ENCODE data around the gene GGA2. TPM values are rescaled to one million over a fixed set of nuclear protein-coding genes. Genes with fewer than 3 reads are reported as not detected.

Gene GGA2
- total and polyA plus RNA-seq, 2 donors, result 42.4 to 59.0 TPM

GRCh38 chr16:23424292-23424958 lies 85.9 kb downstream of the GGA2 start:
- Histone ChIP-seq H3K27ac (ENCODE audit: low read depth in 1 of 2, low read length in 1 of 2) (peak overlapping the region; percentile 50 to 84), H3K27me3 (ENCODE audit: control insufficient read depth in 2 of 2, insufficient read depth in 1 of 2, low read length in 1 of 2) (no peaks in the 10 kb centered on the region), H3K9me3 (ENCODE audit: control insufficient read depth in 2 of 2, insufficient read depth in 1 of 2, low read length in 1 of 2) (no peaks in the 10 kb centered on the region), H3K4me3 (ENCODE audit: low read length in 2 of 2) (no peak overlapping the region), H3K36me3 (ENCODE audit: control insufficient read depth in 2 of 2, insufficient read depth in 2 of 2, low read length in 1 of 2) (peaks cover 0 to 13% of the 10 kb centered on the region in 2 donors), H3K4me1 (ENCODE audit: control insufficient read depth in 2 of 2, insufficient read depth in 2 of 2, low read length in 2 of 2) (no peaks in the 10 kb centered on the region)
- WGBS, result 89% methylated on average over 14 of the region's 14 CpGs
- DNase-seq (ENCODE audit: low read depth in 6 of 9, low spot score in 9 of 9), result peak in 1 of 9 donors; percentile 8

GRCh38 chr16:23423496-23424049 lies 86.7 kb downstream of the GGA2 start:
- peak in 1 of 9 donors; percentile 12 for DNase-seq (ENCODE audit: low read depth in 6 of 9, low spot score in 9 of 9)
- 93% methylated on average over 11 of the region's 11 CpGs for WGBS
- Histone ChIP-seq H3K27ac (ENCODE audit: low read depth in 1 of 2, low read length in 1 of 2) (peak overlapping the region; percentile 43 to 74), H3K4me3 (ENCODE audit: low read length in 2 of 2) (no peak overlapping the region), H3K4me1 (ENCODE audit: control insufficient read depth in 2 of 2, insufficient read depth in 2 of 2, low read length in 2 of 2) (no peaks in the 10 kb centered on the region), H3K9me3 (ENCODE audit: control insufficient read depth in 2 of 2, insufficient read depth in 1 of 2, low read length in 1 of 2) (no peaks in the 10 kb centered on the region), H3K27me3 (ENCODE audit: control insufficient read depth in 2 of 2, insufficient read depth in 1 of 2, low read length in 1 of 2) (no peaks in the 10 kb centered on the region), H3K36me3 (ENCODE audit: control insufficient read depth in 2 of 2, insufficient read depth in 2 of 2, low read length in 1 of 2) (peaks cover 0 to 10% of the 10 kb centered on the region in 2 donors)

GRCh38 chr16:23420011-23420410 lies 90.3 kb downstream of the GGA2 start:
- Histone ChIP-seq H3K27me3 (ENCODE audit: control insufficient read depth in 2 of 2, insufficient read depth in 1 of 2, low read length in 1 of 2) (no peaks in the 10 kb centered on the region), H3K9me3 (ENCODE audit: control insufficient read depth in 2 of 2, insufficient read depth in 1 of 2, low read length in 1 of 2) (no peaks in the 10 kb centered on the region), H3K4me3 (ENCODE audit: low read length in 2 of 2) (no peak overlapping the region), H3K4me1 (ENCODE audit: control insufficient read depth in 2 of 2, insufficient read depth in 2 of 2, low read length in 2 of 2) (no peaks in the 10 kb centered on the region), H3K27ac (ENCODE audit: low read depth in 1 of 2, low read length in 1 of 2) (no peak overlapping the region), H3K36me3 (ENCODE audit: control insufficient read depth in 2 of 2, insufficient read depth in 2 of 2, low read length in 1 of 2) (peaks cover 5 to 22% of the 10 kb centered on the region in 2 donors)
- 98% methylated on average over 5 of the region's 5 CpGs for WGBS
- DNase-seq (ENCODE audit: low read depth in 6 of 9, low spot score in 9 of 9), result no peak

GRCh38 chr16:23416816-23417215 lies 93.5 kb downstream of the GGA2 start:
- 98% methylated on average over 7 of the region's 7 CpGs for WGBS
- Histone ChIP-seq H3K27me3 (ENCODE audit: control insufficient read depth in 2 of 2, insufficient read depth in 1 of 2, low read length in 1 of 2) (no peaks in the 10 kb centered on the region), H3K9me3 (ENCODE audit: control insufficient read depth in 2 of 2, insufficient read depth in 1 of 2, low read length in 1 of 2) (no peaks in the 10 kb centered on the region), H3K36me3 (ENCODE audit: control insufficient read depth in 2 of 2, insufficient read depth in 2 of 2, low read length in 1 of 2) (peaks cover 5 to 20% of the 10 kb centered on the region in 2 donors), H3K4me1 (ENCODE audit: control insufficient read depth in 2 of 2, insufficient read depth in 2 of 2, low read length in 2 of 2) (no peaks in the 10 kb centered on the region), H3K27ac (ENCODE audit: low read depth in 1 of 2, low read length in 1 of 2) (no peak overlapping the region), H3K4me3 (ENCODE audit: low read length in 2 of 2) (no peak overlapping the region)
- no peak for DNase-seq (ENCODE audit: low read depth in 6 of 9, low spot score in 9 of 9)

GRCh38 chr16:23414731-23415130 lies 95.6 kb downstream of the GGA2 start:
- H3K27me3 ChIP-seq (ENCODE audit: control insufficient read depth in 2 of 2, insufficient read depth in 1 of 2, low read length in 1 of 2), result no peaks in the 10 kb centered on the region
- 96% methylated on average over 6 of the region's 6 CpGs for WGBS
- no peak overlapping the region for H3K4me3 ChIP-seq (ENCODE audit: low read length in 2 of 2)
- no peak for DNase-seq (ENCODE audit: low read depth in 6 of 9, low spot score in 9 of 9)
- H3K27ac ChIP-seq (ENCODE audit: low read depth in 1 of 2, low read length in 1 of 2), result no peak overlapping the region
- no peaks in the 10 kb centered on the region for H3K9me3 ChIP-seq (ENCODE audit: control insufficient read depth in 2 of 2, insufficient read depth in 1 of 2, low read length in 1 of 2)
- H3K4me1 ChIP-seq (ENCODE audit: control insufficient read depth in 2 of 2, insufficient read depth in 2 of 2, low read length in 2 of 2), result no peaks in the 10 kb centered on the region
- peaks cover 5 to 20% of the 10 kb centered on the region in 2 donors for H3K36me3 ChIP-seq (ENCODE audit: control insufficient read depth in 2 of 2, insufficient read depth in 2 of 2, low read length in 1 of 2)

Other genes starting within 250 kb of the GGA2 start
- 0.28 TPM for gene SCNN1B, start 208.2 kb downstream of the GGA2 start, total RNA-seq
- gene SCNN1B, start 208.2 kb downstream of the GGA2 start, polyA plus RNA-seq, result 4.8 TPM
- gene COG7, start 57.3 kb downstream of the GGA2 start, total RNA-seq, result 9.0 TPM
- 28.0 TPM for gene COG7, start 57.3 kb downstream of the GGA2 start, polyA plus RNA-seq
- gene EARS2, start 46.9 kb upstream of the GGA2 start, total RNA-seq, result 20.5 TPM
- gene EARS2, start 46.9 kb upstream of the GGA2 start, polyA plus RNA-seq, result 11.5 TPM
- 26.5 TPM for gene UBFD1, start 47.2 kb upstream of the GGA2 start, total RNA-seq
- gene UBFD1, start 47.2 kb upstream of the GGA2 start, polyA plus RNA-seq, result 14.4 TPM
- 153 TPM for gene NDUFAB1, start 85.8 kb upstream of the GGA2 start, total RNA-seq
- gene NDUFAB1, start 85.8 kb upstream of the GGA2 start, polyA plus RNA-seq, result 110 TPM
- 10.0 TPM for gene PALB2, start 130.8 kb upstream of the GGA2 start, total RNA-seq
- 14.3 TPM for gene PALB2, start 130.8 kb upstream of the GGA2 start, polyA plus RNA-seq
- gene DCTN5, start 131.0 kb upstream of the GGA2 start, total RNA-seq, result 34.8 TPM
- 15.8 TPM for gene DCTN5, start 131.0 kb upstream of the GGA2 start, polyA plus RNA-seq
- 19.9 TPM for gene PLK1, start 168.4 kb upstream of the GGA2 start, total RNA-seq
- gene PLK1, start 168.4 kb upstream of the GGA2 start, polyA plus RNA-seq, result 6.9 TPM
- gene ERN2, start 202.7 kb upstream of the GGA2 start, total RNA-seq, result 0.42 TPM
- 0.27 TPM for gene ERN2, start 202.7 kb upstream of the GGA2 start, polyA plus RNA-seq
- 0.33 TPM for gene CHP2, start 244.5 kb upstream of the GGA2 start, total RNA-seq
- gene CHP2, start 244.5 kb upstream of the GGA2 start, polyA plus RNA-seq, result 2.9 TPM